GM19395 (cell line): ENCODE data around the gene RMND1.
A peak's percentile ranks its signal among the peaks of the same experiment; 100 is the strongest.
"Not testable (repeated sequence)": the region's sequence is repeated elsewhere in the genome, so short reads cannot be mapped to it uniquely, and the experiment has no call there.

Experiments
- ATAC-seq: cut with Tn5 transposase; IDR thresholded peaks from one replicate; pipeline ENCODE4 v1.9.1; 2021; ENCODE audit warnings: mild to moderate bottlenecking, moderate library complexity; ENCODE audit not compliant: unreplicated experiment

The RMND1 gene

GRCh38 chr6:151388236-151388635 is 63.7 kb downstream of the RMND1 start:
- no peak for ATAC-seq

GRCh38 chr6:151387175-151387970 is 64.6 kb downstream of the RMND1 start:
- ATAC-seq = no peak

GRCh38 chr6:151385177-151385576 is 66.7 kb downstream of the RMND1 start:
- no peak for ATAC-seq

- ATAC-seq = no peak
Measured at GRCh38 chr6:151384151-151384550, 67.8 kb downstream of the RMND1 start.

GRCh38 chr6:151382631-151383030 is 69.3 kb downstream of the RMND1 start:
- not testable (repeated sequence) for ATAC-seq

GRCh38 chr6:151381722-151382121 is 70.2 kb downstream of the RMND1 start:
- no peak for ATAC-seq

- ATAC-seq = no peak
Measured at GRCh38 chr6:151380848-151381205, 71.1 kb downstream of the RMND1 start.

- ATAC-seq = peak; percentile 74
Measured at GRCh38 chr6:151379933-151380847, 71.7 kb downstream of the RMND1 start.

- ATAC-seq = no peak
Measured at GRCh38 chr6:151377095-151377494, 74.8 kb downstream of the RMND1 start.

GRCh38 chr6:151376440-151376839 is 75.5 kb downstream of the RMND1 start:
- no peak for ATAC-seq

GRCh38 chr6:151375833-151376232 is 76.1 kb downstream of the RMND1 start:
- ATAC-seq = no peak

- no peak for ATAC-seq
Measured at GRCh38 chr6:151374036-151374683, 77.8 kb downstream of the RMND1 start.

GRCh38 chr6:151372164-151372563 is 79.8 kb downstream of the RMND1 start:
- ATAC-seq = no peak

- no peak for ATAC-seq
Measured at GRCh38 chr6:151370509-151371078, 81.3 kb downstream of the RMND1 start.

- no peak for ATAC-seq
Measured at GRCh38 chr6:151365233-151365632, 86.7 kb downstream of the RMND1 start.

GRCh38 chr6:151359486-151359885 is 92.4 kb downstream of the RMND1 start:
- no peak for ATAC-seq

- ATAC-seq = no peak
Measured at GRCh38 chr6:151358475-151358874, 93.5 kb downstream of the RMND1 start.

GRCh38 chr6:151357758-151358436 is 94.0 kb downstream of the RMND1 start:
- ATAC-seq = no peak

GRCh38 chr6:151356983-151357382 is 94.9 kb downstream of the RMND1 start:
- not testable (repeated sequence) for ATAC-seq
